Neural cell (in vitro differentiated cells): ENCODE data around the gene ATAD3C.

Experiments used
- CTCF ChIP-seq: fragments of 450-650 bp; IDR thresholded peaks from 2 replicates; pipeline ENCODE4 v1.5.1; 2014; ENCODE audit warnings: antibody characterized with exemption, mild to moderate bottlenecking, moderate library complexity; ENCODE audit not compliant: poor library complexity, severe bottlenecking
- EP300 ChIP-seq: fragments of 450-650 bp; conservative IDR thresholded peaks from 2 replicates; pipeline ENCODE4 v1.6.1; 2014; ENCODE audit warnings: antibody characterized with exemption, mild to moderate bottlenecking, moderate library complexity; ENCODE audit not compliant: poor library complexity, severe bottlenecking
- EZH2 ChIP-seq: fragments of 200-600, 300-800 bp; shearing (Covaris generic), sonication (generic); IDR thresholded peaks from 2 replicates; pipeline ENCODE4 v1.6.1; 2014; ENCODE audit warnings: antibody characterized with exemption, low read length, borderline replicate concordance, mild to moderate bottlenecking; ENCODE audit not compliant: insufficient read depth, poor library complexity, severe bottlenecking
- MXI1 ChIP-seq: fragments of 450-650 bp; conservative IDR thresholded peaks from 2 replicates; pipeline ENCODE4 v1.6.1; 2014; ENCODE audit warnings: antibody characterized with exemption, mild to moderate bottlenecking; ENCODE audit not compliant: poor library complexity, severe bottlenecking
- RAD21 ChIP-seq: fragments of 450-650 bp; conservative IDR thresholded peaks from 2 replicates; pipeline ENCODE4 v1.6.1; 2014; ENCODE audit warnings: antibody characterized with exemption, mild to moderate bottlenecking, moderate library complexity
- REST ChIP-seq: IDR thresholded peaks from 2 replicates; pipeline ENCODE4 v1.6.1; 2012; ENCODE audit warnings: borderline replicate concordance
- SMC3 ChIP-seq: fragments of 450-650 bp; conservative IDR thresholded peaks from 2 replicates; pipeline ENCODE4 v1.6.1; 2014; ENCODE audit warnings: antibody characterized with exemption, mild to moderate bottlenecking, moderate library complexity; ENCODE audit not compliant: poor library complexity
- TAF1 ChIP-seq: IDR thresholded peaks from 2 replicates; pipeline ENCODE4 v1.6.1; 2012; ENCODE audit warnings: low read depth

GRCh38 chr1:1441002-1441888, 8.2 kb upstream of the ATAD3C start:
- TF ChIP-seq CTCF (no peak), RAD21 (no peak), REST (no peak), EZH2 (no peak), TAF1 (no peak), EP300 (no peak), SMC3 (no peak), MXI1 (no peak)
